GM18873 (cell line): ENCODE data around the gene SAMMSON.

Source experiments
- ATAC-seq: cut with Tn5 transposase; IDR thresholded peaks from one replicate; pipeline ENCODE4 v1.9.1; 2021; ENCODE audit warnings: mild to moderate bottlenecking, moderate library complexity, moderate number of reproducible peaks; ENCODE audit not compliant: unreplicated experiment, low FRiP score

SAMMSON gene

DNA sequence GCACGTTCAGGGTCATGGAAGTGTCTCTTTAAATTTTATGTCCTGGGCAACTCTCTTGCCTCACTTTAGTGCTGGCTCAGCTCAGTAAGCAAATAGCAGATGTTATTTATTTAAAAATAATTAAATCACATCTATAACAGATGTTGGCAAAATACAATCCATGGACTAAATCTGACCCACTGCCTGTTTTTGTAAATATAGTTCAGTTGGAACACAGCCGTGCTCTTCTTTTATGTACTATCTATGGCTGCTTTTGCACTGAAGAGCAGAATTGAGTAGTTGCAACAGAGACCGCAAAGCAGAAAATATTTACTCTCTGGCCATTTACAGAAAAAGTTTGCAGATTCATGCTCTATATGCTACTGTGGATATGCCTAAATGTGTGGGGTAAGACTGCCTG lies 79.2 kb downstream of the SAMMSON start:
- no peak for ATAC-seq

DNA sequence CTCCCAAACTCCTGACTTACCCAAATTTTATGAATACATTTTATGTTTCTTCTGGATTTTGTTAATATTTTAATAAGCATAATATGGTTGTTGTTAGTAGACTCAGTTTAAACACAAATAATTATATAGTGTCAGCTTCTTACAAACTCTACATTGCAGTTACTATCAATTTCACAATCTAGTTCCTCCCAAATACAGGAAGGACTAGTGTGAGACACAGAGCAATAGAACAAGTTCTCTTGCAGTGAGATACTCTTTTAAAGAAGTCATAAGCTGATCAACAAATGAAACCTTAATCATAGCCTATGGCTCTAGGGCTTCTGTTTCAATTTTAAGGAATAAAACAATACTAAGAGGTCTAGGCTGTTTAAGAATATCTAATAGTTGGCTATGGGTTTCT lies 86.1 kb downstream of the SAMMSON start:
- no peak for ATAC-seq

DNA sequence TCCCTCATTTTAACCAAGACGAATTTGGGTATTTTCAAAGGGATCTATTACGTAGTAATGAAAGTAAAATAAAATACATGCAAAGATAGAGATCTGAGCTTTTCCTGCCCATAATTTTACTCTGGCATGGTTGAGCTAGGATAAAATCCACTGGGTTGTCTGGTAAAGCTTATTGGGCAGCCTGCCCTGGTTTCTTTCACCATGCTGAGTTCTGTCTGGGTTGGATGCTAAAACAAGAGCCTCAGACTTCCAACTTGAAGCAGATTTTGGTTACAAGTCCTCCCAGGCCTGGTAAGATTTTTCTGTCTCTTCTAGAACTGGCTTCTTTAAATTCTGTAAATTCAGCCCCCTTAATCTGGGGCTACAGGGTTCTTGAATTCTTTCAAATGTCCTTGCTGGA lies 86.8 kb downstream of the SAMMSON start:
- no peak for ATAC-seq

DNA sequence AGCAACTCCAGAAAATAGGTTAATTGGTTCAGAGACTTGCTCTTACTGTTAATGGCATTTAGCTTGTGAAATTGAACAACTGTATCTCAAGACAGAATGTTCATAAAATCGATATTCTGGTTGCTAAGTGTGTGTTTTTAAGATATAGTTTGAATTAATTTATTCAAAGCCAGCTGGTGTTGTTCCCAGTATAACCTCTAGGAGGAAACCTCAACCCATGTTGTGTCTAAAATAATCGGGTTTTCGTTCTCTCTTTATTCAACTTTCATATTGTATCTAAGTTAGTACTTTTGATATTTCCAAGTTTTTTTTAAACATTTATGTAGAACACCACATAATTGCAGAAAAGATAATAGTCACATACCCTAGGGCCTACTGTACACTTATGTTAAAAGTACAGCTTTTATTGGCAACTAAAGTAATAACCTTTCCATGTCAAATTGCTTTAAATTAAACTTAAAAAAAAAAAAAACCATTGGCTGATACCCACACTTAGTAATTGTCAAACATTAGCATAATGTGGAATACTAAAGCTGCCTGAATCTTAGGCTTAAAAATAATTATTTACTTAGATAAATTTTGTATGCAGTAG lies 90.9 kb downstream of the SAMMSON start:
- no peak for ATAC-seq

DNA sequence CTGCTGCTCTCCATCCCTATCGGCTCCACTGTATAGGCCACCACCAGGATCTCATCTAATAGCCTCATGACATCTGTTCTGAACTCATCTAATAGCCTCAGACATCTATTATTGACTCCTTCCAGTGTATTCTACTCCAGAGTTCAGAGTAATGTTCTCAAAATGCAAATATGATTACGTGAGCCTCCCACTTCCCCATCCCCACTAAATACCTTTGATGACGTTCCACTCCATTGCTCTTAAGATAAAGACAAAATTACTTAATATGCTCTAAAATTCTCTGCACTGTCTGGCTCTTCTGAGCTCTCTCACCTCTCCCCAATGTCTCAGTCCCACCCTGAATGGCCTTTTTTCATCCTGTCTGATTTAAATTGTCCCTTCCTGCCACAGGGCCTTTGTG lies 94.7 kb downstream of the SAMMSON start:
- no peak for ATAC-seq

DNA sequence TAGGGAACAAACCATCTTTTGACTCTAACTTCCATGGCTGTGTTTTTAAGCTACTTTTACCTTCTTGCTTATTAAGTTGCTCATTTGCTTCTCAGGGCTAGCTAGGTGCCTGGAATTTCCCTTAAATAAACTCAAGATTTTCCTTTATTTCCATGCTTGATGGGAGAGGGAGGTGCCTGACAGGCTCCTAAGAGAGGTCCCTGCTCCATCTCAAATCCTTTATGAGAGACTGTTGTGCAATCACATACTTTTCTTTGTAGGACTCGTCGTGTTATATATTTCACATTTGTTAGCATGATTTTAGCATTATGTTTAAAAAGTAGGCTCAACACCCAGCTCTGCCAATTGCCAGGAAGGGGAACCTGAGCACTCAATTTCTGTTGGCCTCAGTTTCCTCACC lies 95.7 kb downstream of the SAMMSON start:
- no peak for ATAC-seq

DNA sequence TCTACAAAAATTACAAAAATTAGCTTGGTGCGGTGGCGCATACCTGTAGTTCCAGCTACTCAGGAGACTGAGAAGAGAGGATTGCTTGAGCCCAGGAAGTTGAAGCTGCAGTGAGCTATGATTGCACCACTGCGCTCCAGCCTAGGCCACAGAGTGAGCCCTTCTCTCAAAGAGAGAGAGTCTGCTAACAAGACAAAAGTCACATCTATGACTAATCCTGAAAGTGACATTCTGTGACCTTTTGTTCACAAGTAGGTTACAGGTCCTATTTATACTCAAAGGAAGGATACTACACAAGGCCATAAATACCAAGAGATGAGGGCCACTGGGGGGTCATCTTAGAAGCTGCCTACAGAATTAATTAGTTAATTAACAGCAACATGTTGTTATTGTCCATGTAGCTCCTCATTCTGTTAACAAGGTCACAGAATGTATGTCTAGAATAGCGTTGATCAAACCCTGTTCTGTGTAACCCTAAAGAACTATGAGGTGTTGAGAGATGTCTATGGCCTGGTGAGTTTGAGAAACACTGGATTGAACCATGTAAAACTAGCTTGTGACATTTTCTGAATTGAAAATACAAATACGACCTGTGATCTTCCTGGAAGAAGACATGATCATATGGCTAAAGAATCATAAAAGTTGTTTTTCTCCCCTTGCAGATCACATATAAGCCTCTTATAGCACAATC lies 97.0 kb downstream of the SAMMSON start:
- ATAC-seq: peak; percentile 99

DNA sequence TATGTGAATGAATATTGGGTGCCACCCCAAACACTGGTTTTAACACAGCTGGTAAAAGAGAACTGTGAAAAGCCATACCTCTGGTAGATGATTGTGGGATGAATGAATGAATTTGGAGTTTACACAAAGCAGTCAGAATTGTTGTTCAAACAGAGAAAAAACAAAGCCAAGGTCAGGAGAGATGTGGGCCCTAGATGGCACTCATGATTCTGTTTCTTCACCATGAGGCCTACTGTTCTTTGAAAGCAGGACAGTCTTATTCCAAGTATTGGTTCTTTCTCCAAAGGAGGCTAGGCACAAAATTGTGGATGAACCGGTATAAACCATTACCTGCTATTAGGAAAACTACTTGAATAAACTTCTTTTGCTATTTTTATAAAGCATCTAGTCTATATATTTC lies 97.6 kb downstream of the SAMMSON start:
- ATAC-seq: no peak

DNA sequence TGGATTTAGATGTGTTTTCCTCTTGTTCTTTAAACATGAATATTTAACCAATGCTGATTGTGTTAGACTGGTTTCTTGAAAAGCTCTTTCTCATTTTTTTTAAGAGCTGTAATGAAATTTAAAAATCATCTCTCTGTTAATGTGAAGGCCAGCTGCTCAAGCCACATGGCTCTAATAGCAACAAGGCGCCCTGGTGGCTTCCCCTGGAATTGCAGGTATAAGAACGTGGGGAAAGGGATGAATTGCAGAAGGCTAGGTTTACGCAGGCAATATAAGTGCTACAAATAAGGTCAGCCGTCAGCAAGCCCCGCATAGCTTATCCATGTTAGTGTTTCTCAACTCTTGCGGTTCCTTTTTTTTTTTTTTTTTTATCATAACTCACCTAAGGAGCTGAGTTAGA lies 108.5 kb downstream of the SAMMSON start:
- no peak for ATAC-seq

DNA sequence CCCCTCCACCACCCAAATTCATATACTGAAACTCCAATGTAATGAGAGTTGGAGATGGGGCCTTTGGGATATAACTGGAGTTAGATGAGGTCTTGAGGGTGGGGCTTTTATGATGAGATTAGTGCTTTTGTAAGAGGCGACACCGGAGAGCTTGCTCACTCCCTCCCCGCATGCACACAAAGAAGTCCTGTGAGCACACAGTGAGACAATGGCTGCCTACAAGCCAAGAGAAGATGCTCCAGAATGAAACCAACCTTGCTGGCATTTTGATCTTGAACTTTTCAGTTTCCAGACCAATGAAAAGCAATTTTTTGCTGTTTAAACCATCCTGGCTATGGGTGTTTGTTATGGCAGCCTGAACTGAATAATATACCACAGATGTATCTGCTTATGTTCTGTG lies 109.0 kb downstream of the SAMMSON start:
- no peak for ATAC-seq

DNA sequence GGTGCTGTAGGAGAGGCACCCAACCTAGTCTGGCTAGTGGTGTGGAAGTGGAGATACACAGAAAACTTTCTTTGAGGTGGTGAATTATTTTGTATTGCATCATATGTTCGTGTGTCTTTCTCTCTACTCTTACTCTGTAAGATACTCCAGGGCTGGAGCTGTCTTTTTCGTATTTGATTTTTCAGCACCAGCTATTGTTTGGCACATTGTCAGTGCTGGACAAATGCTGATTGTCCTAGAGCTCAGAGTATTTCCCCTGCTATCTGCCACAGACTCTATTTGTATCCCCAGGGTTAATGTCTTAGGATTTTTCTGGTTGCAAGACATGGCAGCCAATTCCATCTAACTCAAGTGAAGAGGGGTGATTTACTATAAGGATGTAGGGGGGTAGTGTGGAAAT lies 110.5 kb downstream of the SAMMSON start:
- ATAC-seq: no peak

DNA sequence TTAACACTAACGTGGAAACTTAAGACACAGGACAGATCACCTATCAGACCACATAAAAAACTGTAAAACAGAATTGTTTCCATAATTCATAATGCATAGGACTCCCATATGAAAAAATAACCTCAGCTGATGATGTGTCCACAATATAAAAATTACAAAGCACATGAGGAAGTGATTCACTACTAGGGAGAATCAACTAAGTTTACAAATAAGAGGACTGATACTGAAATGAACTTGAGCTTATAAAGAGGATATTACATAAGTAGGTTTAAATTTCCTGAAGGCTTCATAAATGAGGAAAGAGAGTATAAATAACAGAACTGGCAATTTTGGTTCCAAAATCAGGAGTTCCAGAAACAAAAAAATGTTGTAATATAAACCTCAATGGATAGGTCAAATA lies 111.9 kb downstream of the SAMMSON start:
- ATAC-seq: no peak

DNA sequence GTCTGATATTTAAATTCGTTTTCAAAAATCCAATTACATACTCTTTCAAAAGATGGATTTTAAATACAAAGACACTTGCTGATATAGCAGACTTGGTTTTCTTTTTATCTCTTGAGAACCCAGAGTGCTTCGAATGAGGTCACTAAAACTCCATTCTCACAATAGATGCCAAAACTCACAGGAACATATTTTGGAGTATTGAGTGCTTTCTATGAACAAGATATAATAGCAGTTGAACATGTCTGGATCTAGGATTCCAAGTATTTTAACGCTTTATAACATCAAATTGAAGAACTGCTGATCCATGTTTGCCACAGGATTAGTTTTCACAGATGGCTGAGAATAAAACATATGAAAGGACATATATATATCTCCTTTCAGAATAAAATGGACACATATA lies 113.2 kb downstream of the SAMMSON start:
- no peak for ATAC-seq

DNA sequence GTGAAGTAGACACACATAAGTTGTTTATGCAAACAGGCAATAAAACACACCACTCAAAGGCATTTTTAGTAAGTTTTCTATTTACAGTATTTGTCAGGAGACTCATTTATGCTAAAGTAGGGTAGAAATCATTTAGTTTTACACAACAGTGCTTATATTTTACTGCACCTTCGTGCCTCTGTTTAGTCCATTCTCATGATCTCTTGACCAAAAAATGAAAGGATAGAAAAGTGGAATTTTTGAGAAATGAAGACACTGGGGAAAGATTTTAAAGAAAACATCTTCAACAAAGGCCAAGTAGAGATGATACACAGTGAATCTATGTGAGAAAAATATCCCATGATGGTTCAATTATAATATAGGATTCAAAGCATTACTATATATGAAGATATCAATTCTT lies 114.9 kb downstream of the SAMMSON start:
- ATAC-seq: no peak

DNA sequence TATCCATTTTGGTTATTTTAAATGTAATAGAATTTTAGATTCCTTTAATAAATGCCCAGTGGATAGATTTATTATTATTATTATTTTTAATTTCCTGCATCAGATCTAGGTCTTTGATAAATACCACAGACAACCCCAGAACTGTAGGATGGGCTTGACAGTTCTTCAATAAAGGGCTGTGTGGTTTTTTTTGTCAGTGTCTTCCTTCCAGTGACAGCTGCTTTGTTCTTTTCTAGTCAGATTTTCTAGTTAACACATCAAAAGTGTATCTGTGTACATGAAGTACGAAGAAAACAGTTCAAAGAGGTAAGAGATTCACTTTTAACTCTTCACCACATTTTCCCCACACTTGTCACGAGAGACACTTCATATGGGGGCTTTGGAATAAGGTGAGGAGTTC lies 120.3 kb downstream of the SAMMSON start:
- no peak for ATAC-seq
